HL-60 (cell line): ENCODE measurements around the gene PCDHB3.
"Not testable (repeated sequence)": the region's sequence is repeated elsewhere in the genome, so short reads cannot be mapped to it uniquely, and the experiment has no call there.

Experiments
- DNase-seq, 2 experiments: peaks; one replicate each; pipeline ENCODE4 v3.0.0-alpha.2; 2010 to 2020; ENCODE audit warnings: low read depth in 1 of 2, low spot score in 1 of 2
- H3K27ac ChIP-seq: fragments of 250-450 bp; sonication (Bioruptor Pico); replicated peaks from 2 replicates; pipeline ENCODE4 v1.5.1; 2020; ENCODE audit warnings: mild to moderate bottlenecking, moderate library complexity
- H3K27me3 ChIP-seq: fragments of 250-450 bp; sonication (Bioruptor Pico); 2 replicates; pipeline ENCODE4 v1.5.1; 2021; ENCODE audit warnings: mild to moderate bottlenecking, moderate library complexity; ENCODE audit not compliant: insufficient read depth, poor library complexity, severe bottlenecking
- H3K4me3 ChIP-seq: replicated peaks from 2 replicates; pipeline ENCODE4 v1.5.1; 2011; ENCODE audit warnings: mild to moderate bottlenecking, control low read depth, low read length; ENCODE audit not compliant: insufficient read depth
- CTCF ChIP-seq: IDR thresholded peaks from one replicate; pipeline ENCODE4 v1.5.1; 2011; ENCODE audit warnings: low read length, control low read depth, inconsistent platforms; ENCODE audit not compliant: insufficient read depth
- GABPA ChIP-seq: IDR thresholded peaks from 2 replicates; pipeline ENCODE4 v1.6.1; 2012; ENCODE audit warnings: low read depth
- POLR2AphosphoS5 ChIP-seq: IDR thresholded peaks from 2 replicates; pipeline ENCODE4 v1.6.1; 2012; ENCODE audit warnings: low read depth
- REST ChIP-seq: IDR thresholded peaks from 2 replicates; pipeline ENCODE4 v1.6.1; 2012; ENCODE audit warnings: low read depth; ENCODE audit not compliant: insufficient replicate concordance
- SPI1 ChIP-seq: IDR thresholded peaks from 2 replicates; pipeline ENCODE4 v1.6.1; 2012; ENCODE audit warnings: low read depth, mild to moderate bottlenecking, borderline replicate concordance

The PCDHB3 gene

GRCh38 chr5:141149812-141150211, 49.5 kb downstream of the PCDHB3 start, which contains the start of gene PCDHB6:
Gene PCDHB6 (plus strand): TSS chr5:141150057. CDS start chr5:141150258, 201 bp downstream.
- no peak for DNase-seq
- no peaks in the 10 kb centered on the region for H3K27me3 ChIP-seq
- H3K27ac ChIP-seq = no peak within 1 kb of the TSS
- no peak within 1 kb of the TSS for H3K4me3 ChIP-seq
- TF ChIP-seq SPI1 (no peak), POLR2AphosphoS5 (no peak), REST (no peak), CTCF (no peak), GABPA (no peak)

- no peaks in the 10 kb centered on the region for H3K27me3 ChIP-seq
- H3K4me3 ChIP-seq = no peak overlapping the region
- no peak for DNase-seq
- no peak overlapping the region for H3K27ac ChIP-seq
- TF ChIP-seq CTCF (no peak), GABPA (no peak), SPI1 (no peak), POLR2AphosphoS5 (no peak), REST (no peak)
These were observed 50.1 kb downstream of the PCDHB3 start for GRCh38 chr5:141150224-141150992.

- no peaks in the 10 kb centered on the region for H3K27me3 ChIP-seq
- H3K27ac ChIP-seq = no peak overlapping the region
- H3K4me3 ChIP-seq = no peak overlapping the region
- DNase-seq = no peak
- TF ChIP-seq CTCF (no peak), SPI1 (no peak), POLR2AphosphoS5 (no peak), GABPA (no peak)
These were observed 50.7 kb downstream of the PCDHB3 start for GRCh38 chr5:141150993-141151325.

- H3K27me3 ChIP-seq, DNase-seq, H3K27ac ChIP-seq, H3K4me3 ChIP-seq: not testable (repeated sequence)
These were observed 51.4 kb downstream of the PCDHB3 start for GRCh38 chr5:141151632-141152031.

GRCh38 chr5:141152096-141152495, 51.8 kb downstream of the PCDHB3 start:
- DNase-seq = not testable (repeated sequence)

More at GRCh38 chr5:141152096-141152495, 51.8 kb downstream of the PCDHB3 start:
- not testable (repeated sequence) for H3K4me3 ChIP-seq, H3K27ac ChIP-seq, H3K27me3 ChIP-seq
